WTC11 (cell line): Measurements from ENCODE around the gene NLGN3. TPM values are rescaled to one million over a fixed set of nuclear protein-coding genes. Genes with fewer than 3 reads are reported as not detected.

ENCODE experiments used
- ATAC-seq: fragments of 200-7000 bp; cut with Tn5 transposase; 2 replicates; pipeline ENCODE4 v1.10.0; 2021; ENCODE audit warnings: mild to moderate bottlenecking, moderate library complexity
- CTCF ChIA-PET: fragments of 300-600 bp; sonication (Branson Sonifier 250); formaldehyde crosslinking; loops from one replicate; lab custom pipeline; 2021; ENCODE audit warnings: antibody characterized with exemption; lab: Charles Lee
- POLR2A ChIA-PET: fragments of 350-600 bp; sonication (Branson Sonifier 250); formaldehyde crosslinking; loops from one replicate; lab custom pipeline; 2021; ENCODE audit warnings: antibody characterized with exemption; lab: Charles Lee
- DNase-seq: peaks from one replicate; pipeline ENCODE4 v3.0.0; 2021; ENCODE audit warnings: low spot score
- H3K27ac Mint-ChIP-seq: 2 replicates; pipeline ENCODE4 v1.8.0; 2021; ENCODE audit warnings: mixed read lengths
- H3K27me3 Mint-ChIP-seq: 2 replicates; pipeline ENCODE4 v1.8.0; 2021; ENCODE audit warnings: low read depth, mild to moderate bottlenecking, moderate library complexity, mixed read lengths
- H3K36me3 Mint-ChIP-seq: 2 replicates; pipeline ENCODE4 v1.8.0; 2021; ENCODE audit warnings: mixed read lengths
- H3K4me1 Mint-ChIP-seq: 2 replicates; pipeline ENCODE4 v1.8.0; 2022; ENCODE audit warnings: mixed read lengths
- H3K4me3 Mint-ChIP-seq: 2 replicates; pipeline ENCODE4 v1.8.0; 2021; ENCODE audit warnings: mild to moderate bottlenecking, moderate library complexity, mixed read lengths
- H3K9me3 Mint-ChIP-seq: 2 replicates; pipeline ENCODE4 v1.8.0; 2021; ENCODE audit warnings: mixed read lengths
- ATF3 ChIP-seq: sonication (generic); formaldehyde crosslinking; conservative IDR thresholded peaks from 2 replicates; pipeline ENCODE4 v1.8.1; 2022; ENCODE audit warnings: mild to moderate bottlenecking, missing genetic modification reagents
- ATF6 ChIP-seq: sonication (generic); formaldehyde crosslinking; IDR thresholded peaks from 2 replicates; pipeline ENCODE4 v1.8.1; 2023; ENCODE audit warnings: mild to moderate bottlenecking, missing genetic modification reagents
- CREB1 ChIP-seq: sonication (generic); formaldehyde crosslinking; IDR thresholded peaks from 2 replicates; pipeline ENCODE4 v1.8.0; 2023; ENCODE audit warnings: mild to moderate bottlenecking, missing genetic modification reagents
- CREM ChIP-seq: sonication (generic); formaldehyde crosslinking; IDR thresholded peaks from 2 replicates; pipeline ENCODE4 v1.8.1; 2022; ENCODE audit warnings: mild to moderate bottlenecking, missing genetic modification reagents, moderate library complexity
- E2F1 ChIP-seq: sonication (generic); formaldehyde crosslinking; IDR thresholded peaks from 2 replicates; pipeline ENCODE4 v1.8.0; 2022; ENCODE audit warnings: mild to moderate bottlenecking, missing genetic modification reagents
- E2F4 ChIP-seq: sonication (generic); formaldehyde crosslinking; IDR thresholded peaks from 2 replicates; pipeline ENCODE4 v1.8.1; 2022; ENCODE audit warnings: low read depth, mild to moderate bottlenecking, moderate library complexity, missing genetic modification reagents, borderline replicate concordance
- FOXK1 ChIP-seq: sonication (generic); formaldehyde crosslinking; IDR thresholded peaks from 2 replicates; pipeline ENCODE4 v1.8.0; 2022; ENCODE audit warnings: mild to moderate bottlenecking, moderate library complexity, missing genetic modification reagents
- GABPB1 ChIP-seq: sonication (generic); formaldehyde crosslinking; IDR thresholded peaks from 2 replicates; pipeline ENCODE4 v1.8.1; 2023; ENCODE audit warnings: mild to moderate bottlenecking, missing genetic modification reagents
- GRHL2 ChIP-seq: fragments of 250-450 bp; sonication (Bioruptor Pico); IDR thresholded peaks from 2 replicates; pipeline ENCODE4 v1.8.0; 2022; ENCODE audit warnings: mild to moderate bottlenecking, moderate library complexity; ENCODE audit not compliant: insufficient replicate concordance, severe bottlenecking
- IRF1 ChIP-seq: sonication (generic); formaldehyde crosslinking; IDR thresholded peaks from 2 replicates; pipeline ENCODE4 v1.8.0; 2023; ENCODE audit warnings: missing genetic modification reagents
- MLX ChIP-seq: sonication (generic); formaldehyde crosslinking; IDR thresholded peaks from 2 replicates; pipeline ENCODE4 v1.8.1; 2023; ENCODE audit warnings: mild to moderate bottlenecking, missing genetic modification reagents, moderate library complexity
- MXD4 ChIP-seq: fragments of 250-450 bp; sonication (Bioruptor Pico); IDR thresholded peaks from 2 replicates; pipeline ENCODE4 v1.8.0; 2021; ENCODE audit warnings: mild to moderate bottlenecking, moderate library complexity, borderline replicate concordance
- MYBL2 ChIP-seq: sonication (generic); formaldehyde crosslinking; IDR thresholded peaks from 2 replicates; pipeline ENCODE4 v1.8.1; 2023; ENCODE audit warnings: mild to moderate bottlenecking, moderate library complexity, missing genetic modification reagents
- NFYB ChIP-seq: sonication (generic); formaldehyde crosslinking; conservative IDR thresholded peaks from 2 replicates; pipeline ENCODE4 v1.8.0; 2022; ENCODE audit warnings: low read depth, missing genetic modification reagents
- NR2C2 ChIP-seq: sonication (generic); formaldehyde crosslinking; IDR thresholded peaks from 2 replicates; pipeline ENCODE4 v1.8.0; 2022; ENCODE audit warnings: mild to moderate bottlenecking, missing genetic modification reagents
- SMAD4 ChIP-seq: sonication (generic); formaldehyde crosslinking; IDR thresholded peaks from 2 replicates; pipeline ENCODE4 v1.8.0; 2022; ENCODE audit warnings: mild to moderate bottlenecking, missing genetic modification reagents
- ZNF263 ChIP-seq: sonication (generic); formaldehyde crosslinking; IDR thresholded peaks from 2 replicates; pipeline ENCODE4 v1.8.1; 2022; ENCODE audit warnings: low read depth, mild to moderate bottlenecking, moderate library complexity, missing genetic modification reagents
- ZNF317 ChIP-seq: sonication (generic); formaldehyde crosslinking; IDR thresholded peaks from 2 replicates; pipeline ENCODE4 v1.8.1; 2023; ENCODE audit warnings: low read depth, mild to moderate bottlenecking, moderate library complexity, missing genetic modification reagents, borderline replicate concordance
- ZNF423 ChIP-seq: fragments of 250-450 bp; sonication (Bioruptor Pico); IDR thresholded peaks from 2 replicates; pipeline ENCODE4 v2.1.2; 2022; ENCODE audit warnings: mild to moderate bottlenecking, moderate library complexity
- ZNF532 ChIP-seq: fragments of 250-450 bp; sonication (Bioruptor Pico); IDR thresholded peaks from 2 replicates; pipeline ENCODE4 v1.9.0; 2021; ENCODE audit warnings: mild to moderate bottlenecking, borderline replicate concordance
- ZNF671 ChIP-seq: fragments of 250-450 bp; sonication (Bioruptor Pico); IDR thresholded peaks from 2 replicates; pipeline ENCODE4 v1.8.0; 2021; ENCODE audit warnings: mild to moderate bottlenecking
- ZSCAN18 ChIP-seq: fragments of 250-450 bp; sonication (Bioruptor Pico); IDR thresholded peaks from 2 replicates; pipeline ENCODE4 v2.1.2; 2022; ENCODE audit warnings: mild to moderate bottlenecking, moderate library complexity
- total RNA-seq: library from RNA; stranded (reverse); gene quantifications from 3 replicates; pipeline ENCODE4 v1.2.3, GENCODE V29; 2021

Gene NLGN3
- total RNA-seq, 1 experiment from 2014 or later = 10.8 TPM

GRCh38 chrX:71162981-71163380 is 18.3 kb downstream of the NLGN3 start:
- POLR2A ChIA-PET = no interaction called here
- Mint-ChIP-seq H3K36me3 (no peaks in the 10 kb centered on the region), H3K27ac (no peak overlapping the region), H3K4me3 (no peak overlapping the region), H3K9me3 (no peaks in the 10 kb centered on the region), H3K27me3 (no peaks in the 10 kb centered on the region), H3K4me1 (peaks cover 6% of the 10 kb centered on the region)
- CTCF ChIA-PET = no interaction called here
- ATAC-seq (peak; percentile 44; the same call in 1 of the 2 replicates), DNase-seq (peak; percentile 55)
- TF ChIP-seq ZNF317 (CRISPR knock-in tag) (no peak), CREM (CRISPR knock-in tag) (no peak), GABPB1 (CRISPR knock-in tag) (no peak), ATF3 (CRISPR knock-in tag) (no peak), NFYB (CRISPR knock-in tag) (no peak)

- Mint-ChIP-seq H3K27ac (no peak overlapping the region), H3K9me3 (no peaks in the 10 kb centered on the region), H3K4me1 (peaks cover 6% of the 10 kb centered on the region), H3K27me3 (no peaks in the 10 kb centered on the region), H3K4me3 (no peak overlapping the region), H3K36me3 (no peaks in the 10 kb centered on the region)
- ATAC-seq = no peak
- ChIA-PET CTCF (no interaction called here), POLR2A (no interaction called here)
- no peak for TF ChIP-seq MLX (CRISPR knock-in tag)
- no peak for TF ChIP-seq ZNF423 (CRISPR knock-in tag)
- TF ChIP-seq E2F4 = no peak
- no peak for TF ChIP-seq IRF1 (CRISPR knock-in tag)
- no peak for TF ChIP-seq ZNF263 (CRISPR knock-in tag)
- no peak for TF ChIP-seq FOXK1 (CRISPR knock-in tag)
- no peak for TF ChIP-seq MYBL2 (CRISPR knock-in tag)
- TF ChIP-seq CREB1 (CRISPR knock-in tag) = no peak
- TF ChIP-seq MXD4 = no peak
- no peak for TF ChIP-seq NR2C2 (CRISPR knock-in tag)
- TF ChIP-seq ZNF532 = no peak
- TF ChIP-seq ZNF671 = no peak
- DNase-seq = no peak
Measured at GRCh38 chrX:71164071-71164470, 19.4 kb downstream of the NLGN3 start.

- POLR2A ChIA-PET = no interaction called here
- peaks cover 15% of the 10 kb centered on the region for H3K4me1 Mint-ChIP-seq
- CTCF ChIA-PET = no interaction called here
- no peaks in the 10 kb centered on the region for H3K36me3 Mint-ChIP-seq
- no peak overlapping the region for H3K4me3 Mint-ChIP-seq
- H3K27ac Mint-ChIP-seq = no peak overlapping the region
- DNase-seq (no peak), ATAC-seq (no peak)
- no peaks in the 10 kb centered on the region for H3K27me3 Mint-ChIP-seq
- H3K9me3 Mint-ChIP-seq = no peaks in the 10 kb centered on the region
- TF ChIP-seq SMAD4 (no peak), ZSCAN18 (no peak), ATF6 (CRISPR knock-in tag) (no peak), E2F1 (no peak), GRHL2 (CRISPR knock-in tag) (no peak)
Measured at GRCh38 chrX:71166461-71166860, 21.8 kb downstream of the NLGN3 start.
